IPS-18c (cell line): ENCODE measurements around the gene CCDC97.
"Not testable (repeated sequence)": the region's sequence is repeated elsewhere in the genome, so short reads cannot be mapped to it uniquely, and the experiment has no call there.

Source experiments
- H3K4me3 ChIP-seq: 2 replicates; pipeline ENCODE4 v1.7.0; 2013; ENCODE audit warnings: low read depth, mild to moderate bottlenecking, low read length, moderate library complexity; ENCODE audit not compliant: insufficient read depth
- H3K9me3 ChIP-seq: one replicate; pipeline ENCODE4 v1.6.1; 2013; ENCODE audit warnings: mild to moderate bottlenecking, low read length, moderate library complexity; ENCODE audit not compliant: control insufficient read depth, insufficient read depth

Gene CCDC97

GRCh38 chr19:41310033-41310831, at the start of gene CCDC97:
Gene CCDC97 (plus strand): TSS chr19:41310172. CDS start chr19:41310311, 139 bp downstream.
- peak within 1 kb of the TSS; percentile 88 for H3K4me3 ChIP-seq

GRCh38 chr19:41261474-41262190, 48.3 kb upstream of the CCDC97 start:
- Histone ChIP-seq H3K9me3 (no peaks in the 10 kb centered on the region), H3K4me3 (peak overlapping the region; percentile 1; the same call in 1 of the 2 replicates)

More at GRCh38 chr19:41310033-41310831, at the start of gene CCDC97:
- H3K9me3 ChIP-seq = peaks cover 2% of the 10 kb centered on the region

GRCh38 chr19:41263042-41263849, 46.7 kb upstream of the CCDC97 start:
- H3K9me3 ChIP-seq = peaks cover 2% of the 10 kb centered on the region
- peak overlapping the region; percentile 87 for H3K4me3 ChIP-seq

GRCh38 chr19:41263850-41264580, 46.0 kb upstream of the CCDC97 start, which contains the start of gene HNRNPUL1:
Gene HNRNPUL1 (plus strand): TSS chr19:41264372. CDS start chr19:41264504, 132 bp downstream.
- peaks cover 2% of the 10 kb centered on the region for H3K9me3 ChIP-seq
- H3K4me3 ChIP-seq = peak within 1 kb of the TSS; percentile 94

DNA sequence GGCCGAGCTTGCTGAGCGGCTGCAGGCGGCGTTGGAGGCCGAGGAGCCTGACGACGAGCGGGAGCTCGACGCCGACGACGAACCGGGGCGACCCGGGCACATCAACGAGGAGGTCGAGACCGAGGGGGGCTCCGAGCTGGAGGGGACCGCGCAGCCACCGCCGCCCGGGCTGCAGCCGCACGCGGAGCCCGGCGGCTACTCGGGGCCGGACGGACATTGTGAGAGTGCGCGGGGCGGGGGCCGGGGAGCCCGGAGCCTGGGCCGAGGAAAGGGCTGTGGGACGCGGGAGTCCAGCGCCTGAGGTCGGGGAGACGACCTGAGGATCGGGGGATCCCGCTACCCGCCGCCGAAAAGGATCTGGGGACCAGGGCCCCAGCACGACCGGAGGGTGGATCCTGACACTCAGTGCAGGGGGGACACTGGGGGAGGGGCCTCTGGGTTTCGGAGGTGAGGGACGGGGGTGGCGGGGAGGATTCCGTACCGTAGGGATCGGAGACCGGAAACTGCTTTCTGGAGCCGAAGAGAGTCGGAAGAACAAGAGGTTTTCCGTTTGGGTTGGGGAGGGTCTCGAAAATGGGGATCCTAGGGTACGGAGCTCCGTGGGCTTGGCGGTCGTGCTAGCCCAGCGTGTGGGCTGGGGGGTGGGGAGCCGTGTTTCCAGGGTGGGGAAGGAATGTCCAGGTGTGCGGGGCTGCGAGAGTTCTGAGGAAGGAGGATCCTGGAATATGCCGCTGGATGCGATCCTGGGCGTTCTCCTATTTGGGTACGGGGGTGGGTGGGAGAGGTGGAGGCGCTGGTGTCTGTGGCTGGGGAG, 45.2 kb upstream of the CCDC97 start:
- Histone ChIP-seq H3K9me3 (peaks cover 2% of the 10 kb centered on the region), H3K4me3 (peak overlapping the region; percentile 94)

GRCh38 chr19:41265395-41266153, 44.4 kb upstream of the CCDC97 start:
- peaks cover 2% of the 10 kb centered on the region for H3K9me3 ChIP-seq
- peak overlapping the region; percentile 94 for H3K4me3 ChIP-seq

DNA sequence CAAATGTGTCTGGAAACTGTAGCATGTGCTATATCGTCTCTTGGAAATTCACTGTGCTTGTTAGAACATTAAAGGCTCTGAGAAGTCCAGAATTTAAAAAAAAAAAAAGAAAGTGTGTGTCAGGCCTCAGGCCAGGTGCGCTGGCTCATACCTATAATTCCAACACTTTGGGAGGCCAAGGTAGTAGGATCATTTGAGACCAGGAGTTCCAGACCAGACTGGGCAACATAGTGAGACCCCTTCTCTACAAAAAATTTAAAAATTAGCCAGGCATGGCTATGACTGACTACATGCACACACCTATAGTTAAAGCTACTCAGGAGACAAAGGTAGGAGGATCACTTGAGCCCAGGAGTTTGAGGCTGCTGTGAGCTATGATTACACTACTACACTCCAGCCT, 40.9 kb upstream of the CCDC97 start:
- Histone ChIP-seq H3K4me3 (no peak overlapping the region), H3K9me3 (peaks cover 2% of the 10 kb centered on the region)

DNA sequence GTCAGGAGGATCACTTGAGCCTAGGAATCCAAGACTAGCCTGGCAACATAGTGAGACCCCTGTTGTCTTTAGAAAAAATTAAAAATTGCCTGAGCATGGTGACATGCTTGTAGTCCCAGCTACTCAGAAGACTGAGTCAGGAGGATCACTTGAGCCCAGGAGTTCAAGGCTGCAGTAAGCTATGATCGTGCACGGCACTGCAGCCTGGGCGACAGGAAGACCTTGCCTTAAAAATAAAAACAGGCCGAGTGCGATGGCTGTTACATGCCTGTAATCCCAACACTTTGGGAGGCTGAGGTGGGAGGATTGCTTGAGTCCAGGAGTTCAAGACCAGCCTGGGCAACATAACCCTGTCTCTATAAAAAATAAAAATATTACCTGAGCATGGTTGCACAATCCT, 40.4 kb upstream of the CCDC97 start:
- H3K4me3 ChIP-seq = no peak overlapping the region
- H3K9me3 ChIP-seq = peaks cover 2% of the 10 kb centered on the region

DNA sequence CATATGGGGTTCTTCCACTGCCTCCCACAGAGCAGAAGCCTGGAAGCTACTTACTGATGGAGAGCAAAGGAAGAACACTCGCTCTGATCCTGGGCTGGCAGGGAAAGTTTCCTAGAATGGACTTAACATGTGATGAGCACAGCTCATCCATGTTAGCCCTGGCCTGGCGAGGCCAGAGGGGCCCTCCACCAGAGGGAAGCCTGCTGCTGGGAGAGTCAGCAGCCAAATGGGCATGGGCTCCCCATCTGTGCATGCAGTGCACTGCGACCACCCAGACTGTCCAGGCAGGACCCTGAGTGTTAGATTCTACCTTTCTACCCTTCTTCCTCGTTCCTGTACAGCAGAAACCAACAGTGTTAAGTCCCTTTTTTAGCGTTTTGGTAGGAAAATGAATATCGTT, 36.9 kb upstream of the CCDC97 start:
- Histone ChIP-seq H3K4me3 (no peak overlapping the region), H3K9me3 (no peaks in the 10 kb centered on the region)

- Histone ChIP-seq H3K9me3 (no peaks in the 10 kb centered on the region), H3K4me3 (no peak overlapping the region)
Measured at GRCh38 chr19:41274802-41275201, 35.2 kb upstream of the CCDC97 start.

DNA sequence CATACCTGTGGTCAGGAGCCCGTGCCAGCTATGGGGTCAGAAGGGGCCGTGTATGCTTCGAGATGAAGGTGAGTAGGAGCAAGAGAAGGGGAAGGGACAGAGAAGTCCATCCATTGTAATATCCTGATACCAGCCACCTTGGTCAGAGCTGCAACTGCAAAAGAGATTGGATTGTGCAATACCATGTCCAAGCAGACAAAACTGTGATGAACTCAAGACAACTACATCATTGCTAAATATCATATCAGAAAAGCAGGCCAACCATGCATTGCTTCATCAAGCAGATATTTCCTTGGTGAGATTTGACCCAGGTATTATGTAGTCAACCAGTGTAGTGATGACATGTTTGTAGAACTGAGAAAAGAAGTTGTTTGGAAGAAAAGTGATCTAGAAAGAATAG, 33.7 kb upstream of the CCDC97 start:
- no peak overlapping the region for H3K4me3 ChIP-seq
- H3K9me3 ChIP-seq = no peaks in the 10 kb centered on the region

- Histone ChIP-seq H3K9me3 (no peaks in the 10 kb centered on the region), H3K4me3 (no peak overlapping the region)
Measured at GRCh38 chr19:41278478-41278877, 31.5 kb upstream of the CCDC97 start.

DNA sequence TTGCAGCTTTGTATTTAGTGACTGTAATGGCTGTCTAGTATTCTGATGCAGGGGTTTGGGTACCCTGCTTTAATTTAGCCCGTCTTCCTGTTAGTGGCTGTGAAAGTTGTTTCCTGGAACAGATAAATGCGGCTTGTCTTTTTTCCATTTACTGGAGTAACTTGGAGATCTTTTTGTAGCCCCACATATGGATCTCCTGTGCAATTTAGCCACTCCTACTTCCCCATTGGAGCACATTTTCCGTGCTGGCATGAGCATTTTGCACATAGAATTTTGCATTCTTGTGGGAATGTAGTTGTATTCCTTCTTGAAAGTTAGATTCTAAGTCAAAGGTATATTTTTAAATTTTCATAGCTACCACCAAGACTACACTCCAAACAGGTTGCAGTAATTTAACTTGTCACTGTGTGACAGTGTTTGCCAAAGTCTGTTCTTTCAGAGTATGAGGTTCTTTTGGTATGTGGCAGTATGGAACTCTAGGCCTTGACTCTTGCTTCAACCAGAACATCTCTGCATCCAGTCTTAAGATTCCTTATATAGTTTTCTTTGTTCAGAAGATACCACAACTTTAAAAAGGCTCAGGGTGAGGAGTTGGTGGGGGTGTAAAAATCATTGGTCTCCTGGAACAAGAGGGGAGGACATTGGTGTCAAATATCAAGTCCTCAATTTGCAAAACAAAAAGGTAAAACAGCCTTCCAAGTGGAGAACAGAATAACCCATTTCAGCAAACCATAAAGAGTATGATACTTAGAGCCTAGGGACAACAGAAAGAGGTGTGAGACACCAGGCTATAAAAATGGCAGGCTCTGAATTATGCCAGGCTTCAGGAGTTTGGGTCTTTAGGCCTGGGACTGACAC, 21.1 kb upstream of the CCDC97 start:
- no peaks in the 10 kb centered on the region for H3K9me3 ChIP-seq
- H3K4me3 ChIP-seq = no peak overlapping the region

GRCh38 chr19:41289814-41290213, 20.2 kb upstream of the CCDC97 start:
- H3K9me3 ChIP-seq, H3K4me3 ChIP-seq: not testable (repeated sequence)

DNA sequence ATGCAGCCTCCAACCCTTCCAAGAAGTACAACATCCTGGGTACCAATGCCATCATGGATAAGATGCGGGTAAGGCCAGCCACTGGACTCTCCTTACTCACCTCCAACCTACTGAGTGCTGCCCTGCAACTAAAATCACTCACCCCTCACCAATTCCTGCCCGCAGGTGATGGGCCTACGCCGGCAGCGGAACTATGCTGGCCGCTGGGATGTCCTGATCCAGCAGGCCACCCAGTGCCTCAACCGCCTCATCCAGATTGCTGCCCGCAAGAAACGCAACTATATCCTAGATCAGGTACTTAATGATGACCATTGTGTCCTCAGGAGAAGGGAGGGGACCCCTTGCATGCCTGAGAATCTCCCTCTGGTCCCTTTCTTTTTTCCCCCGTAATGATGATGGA, 15.6 kb upstream of the CCDC97 start:
- Histone ChIP-seq H3K9me3 (no peaks in the 10 kb centered on the region), H3K4me3 (no peak overlapping the region)
